HG03095 (cell line): ENCODE data around the gene NEDD4.
"Not testable (repeated sequence)": the region's sequence is repeated elsewhere in the genome, so short reads cannot be mapped to it uniquely, and the experiment has no call there.

ENCODE experiments used
- ATAC-seq: cut with Tn5 transposase; IDR thresholded peaks from one replicate; pipeline ENCODE4 v1.9.1; 2021; ENCODE audit warnings: moderate library complexity; ENCODE audit not compliant: unreplicated experiment

Gene NEDD4

DNA sequence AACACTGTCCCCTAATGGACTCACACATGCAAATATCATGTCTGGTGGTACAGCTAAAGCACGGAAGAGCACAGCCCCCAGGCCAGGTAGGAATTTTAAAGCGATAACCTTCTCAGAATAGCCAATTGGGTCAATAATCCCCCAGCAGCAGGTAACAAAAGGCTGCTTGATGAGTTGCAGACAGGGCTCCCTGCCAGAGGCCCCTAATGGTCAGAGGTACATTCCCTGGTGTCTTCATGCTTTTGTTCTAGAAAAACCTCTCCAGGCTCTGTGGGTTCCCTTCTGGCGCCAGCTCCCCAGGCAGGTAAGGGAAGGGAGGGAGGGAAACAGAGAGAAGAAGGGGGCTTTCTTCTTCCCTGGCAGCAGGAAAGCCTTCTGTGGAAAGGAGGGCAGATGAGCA lies 207.1 kb downstream of the NEDD4 start:
- ATAC-seq, result no peak

- not testable (repeated sequence) for ATAC-seq
Measured at GRCh38 chr15:55785593-55785992, 207.8 kb downstream of the NEDD4 start.

DNA sequence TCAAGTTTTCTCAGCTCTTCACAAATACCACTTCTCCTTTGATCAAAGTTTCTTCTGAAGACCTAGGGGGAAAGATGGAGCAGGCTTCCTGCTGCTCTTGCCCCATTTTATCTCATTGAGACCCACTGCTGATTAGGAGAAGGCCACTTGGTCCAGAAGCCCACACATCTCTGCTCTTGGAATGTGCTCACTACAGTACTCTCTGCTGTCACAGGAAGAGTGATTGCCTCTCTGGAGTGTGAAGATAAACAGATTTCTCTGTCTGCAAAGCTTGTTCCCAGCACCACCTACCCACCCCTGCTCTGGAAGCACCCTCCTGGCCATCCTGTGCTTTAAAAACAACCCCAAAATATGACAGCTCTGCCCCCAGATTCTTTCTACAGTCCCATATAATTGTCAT lies 209.1 kb downstream of the NEDD4 start:
- no peak for ATAC-seq

GRCh38 chr15:55782901-55783300 lies 210.5 kb downstream of the NEDD4 start:
- ATAC-seq, result no peak

GRCh38 chr15:55780292-55780691 lies 213.1 kb downstream of the NEDD4 start:
- ATAC-seq, result no peak

DNA sequence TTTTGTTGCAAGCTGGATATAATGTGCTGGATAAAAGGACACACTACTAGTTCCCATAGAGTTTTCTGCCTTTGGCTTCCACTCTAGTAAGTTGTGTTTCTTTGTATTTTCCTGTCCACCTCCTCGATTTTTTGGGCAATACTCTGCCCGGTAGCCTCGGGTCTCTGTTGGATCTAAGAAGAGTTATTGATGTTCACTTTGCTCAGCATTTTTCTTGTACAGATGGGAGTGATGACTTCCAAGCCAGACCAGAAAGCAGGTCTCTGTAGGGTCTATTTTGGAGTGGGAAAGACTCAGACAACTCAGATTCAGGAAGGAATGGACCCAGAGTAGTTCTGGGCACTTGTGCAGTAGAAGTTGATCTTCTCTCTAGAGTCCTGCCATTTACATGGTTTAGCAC lies 214.5 kb downstream of the NEDD4 start:
- ATAC-seq, result no peak
